ENCODE data around the gene CYTH4. TPM values are rescaled to one million over a fixed set of nuclear protein-coding genes. Genes with fewer than 3 reads are reported as not detected.
A peak's percentile ranks its signal among the peaks of the same experiment; 100 is the strongest.

Gene CYTH4
- total RNA-seq, 1 donor from 2014 or later, result not detected

- H3K9me3 ChIP-seq (ENCODE audit: low read depth), result no peaks in the 10 kb centered on the region
- no peak overlapping the region for H2AFZ ChIP-seq (replicated peaks)
- no peak overlapping the region for H3K27ac ChIP-seq
- no peak overlapping the region for H3K9ac ChIP-seq
- H3K27me3 ChIP-seq, result no peaks in the 10 kb centered on the region
- no peak overlapping the region for H3K4me3 ChIP-seq
- Mint-ChIP-seq H3K36me3 (no peaks in the 10 kb centered on the region), H3K9me3 (no peaks in the 10 kb centered on the region), H3K4me3 (no peak overlapping the region), H3K27ac (no peak overlapping the region), H3K27me3 (ENCODE audit: insufficient read depth, low read depth) (peaks cover 11% of the 10 kb centered on the region), H3K4me1 (peaks cover 2% of the 10 kb centered on the region)
- no peak overlapping the region for H3K4me2 ChIP-seq
- H4K20me1 ChIP-seq (ENCODE audit: low read depth), result no peaks in the 10 kb centered on the region
- no peak for DNase-seq (ENCODE audit: low spot score)
- no peaks in the 10 kb centered on the region for H3K36me3 ChIP-seq
- H3F3A ChIP-seq (ENCODE audit: low read depth), result no peaks in the 10 kb centered on the region
- H3K79me2 ChIP-seq (ENCODE audit: low read depth), result no peaks in the 10 kb centered on the region
- H3K4me1 ChIP-seq, result no peaks in the 10 kb centered on the region
- TF ChIP-seq EZH2 (IDR thresholded peaks at IDR 0.05) (no peak), EZH2phosphoT487 (IDR thresholded peaks at IDR 0.05) (no peak)
- TF ChIP-seq, protein P1, sequence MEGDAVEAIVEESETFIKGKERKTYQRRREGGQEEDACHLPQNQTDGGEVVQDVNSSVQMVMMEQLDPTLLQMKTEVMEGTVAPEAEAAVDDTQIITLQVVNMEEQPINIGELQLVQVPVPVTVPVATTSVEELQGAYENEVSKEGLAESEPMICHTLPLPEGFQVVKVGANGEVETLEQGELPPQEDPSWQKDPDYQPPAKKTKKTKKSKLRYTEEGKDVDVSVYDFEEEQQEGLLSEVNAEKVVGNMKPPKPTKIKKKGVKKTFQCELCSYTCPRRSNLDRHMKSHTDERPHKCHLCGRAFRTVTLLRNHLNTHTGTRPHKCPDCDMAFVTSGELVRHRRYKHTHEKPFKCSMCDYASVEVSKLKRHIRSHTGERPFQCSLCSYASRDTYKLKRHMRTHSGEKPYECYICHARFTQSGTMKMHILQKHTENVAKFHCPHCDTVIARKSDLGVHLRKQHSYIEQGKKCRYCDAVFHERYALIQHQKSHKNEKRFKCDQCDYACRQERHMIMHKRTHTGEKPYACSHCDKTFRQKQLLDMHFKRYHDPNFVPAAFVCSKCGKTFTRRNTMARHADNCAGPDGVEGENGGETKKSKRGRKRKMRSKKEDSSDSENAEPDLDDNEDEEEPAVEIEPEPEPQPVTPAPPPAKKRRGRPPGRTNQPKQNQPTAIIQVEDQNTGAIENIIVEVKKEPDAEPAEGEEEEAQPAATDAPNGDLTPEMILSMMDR (IDR thresholded peaks at IDR 0.05), result no peak
These were observed 13.6 kb downstream of the CYTH4 start for GRCh38 chr22:37295946-37296345.

- H3K27me3 Mint-ChIP-seq (ENCODE audit: insufficient read depth, low read depth), result peaks cover 13% of the 10 kb centered on the region
- TF ChIP-seq EZH2phosphoT487 (IDR thresholded peaks at IDR 0.05) (no peak), EZH2 (IDR thresholded peaks at IDR 0.05) (no peak)
- TF ChIP-seq, protein P1 (IDR thresholded peaks at IDR 0.05), result no peak
These were observed 16.6 kb downstream of the CYTH4 start for GRCh38 chr22:37298748-37299495.

DNA sequence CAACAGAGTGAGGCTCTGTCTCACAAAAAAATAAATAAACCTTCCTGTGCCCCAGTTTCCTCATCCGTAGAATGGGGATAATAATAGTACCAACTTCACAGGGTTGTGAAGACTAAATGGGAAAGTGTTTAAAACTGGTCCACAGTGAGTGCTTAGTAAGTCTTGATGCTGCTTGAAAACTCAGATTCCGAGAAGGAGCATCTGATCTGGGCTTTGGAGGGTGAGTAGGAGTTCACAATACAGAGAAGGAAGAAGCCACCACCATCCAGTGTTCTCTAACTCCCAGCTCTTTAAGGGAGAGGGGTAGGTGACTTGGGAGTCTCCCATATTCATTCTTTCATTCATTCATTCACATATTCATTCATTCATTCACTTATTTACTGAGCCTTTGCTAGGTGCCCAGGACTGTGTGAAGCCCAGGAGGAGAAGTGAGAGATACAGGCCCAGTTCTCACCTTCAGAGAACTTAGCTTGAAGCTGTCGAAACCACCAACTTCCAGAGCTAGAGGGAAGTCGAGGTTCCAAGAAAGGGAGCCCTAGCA is 17.7 kb downstream of the CYTH4 start:
- H2AFZ ChIP-seq (replicated peaks), result no peak overlapping the region
- H3K4me2 ChIP-seq, result no peak overlapping the region
- no peak overlapping the region for H3K4me3 ChIP-seq
- Mint-ChIP-seq H3K27me3 (ENCODE audit: insufficient read depth, low read depth) (peaks cover 13% of the 10 kb centered on the region), H3K27ac (peak overlapping the region; percentile 12), H3K36me3 (no peaks in the 10 kb centered on the region), H3K4me3 (no peak overlapping the region), H3K4me1 (peaks cover 19% of the 10 kb centered on the region), H3K9me3 (no peaks in the 10 kb centered on the region)
- H3K27ac ChIP-seq, result no peak overlapping the region
- H4K20me1 ChIP-seq (ENCODE audit: low read depth), result no peaks in the 10 kb centered on the region
- no peaks in the 10 kb centered on the region for H3K79me2 ChIP-seq (ENCODE audit: low read depth)
- H3K4me1 ChIP-seq, result peaks cover 15% of the 10 kb centered on the region
- no peaks in the 10 kb centered on the region for H3K27me3 ChIP-seq
- no peak overlapping the region for H3K9ac ChIP-seq
- H3F3A ChIP-seq (ENCODE audit: low read depth), result peaks cover 16% of the 10 kb centered on the region
- no peak for DNase-seq (ENCODE audit: low spot score)
- H3K36me3 ChIP-seq, result no peaks in the 10 kb centered on the region
- H3K9me3 ChIP-seq (ENCODE audit: low read depth), result no peaks in the 10 kb centered on the region
- TF ChIP-seq EZH2 (IDR thresholded peaks at IDR 0.05), result no peak
- TF ChIP-seq EZH2phosphoT487 (IDR thresholded peaks at IDR 0.05), result no peak
- TF ChIP-seq, protein P1 (IDR thresholded peaks at IDR 0.05), result no peak

More at GRCh38 chr22:37298748-37299495, 16.6 kb downstream of the CYTH4 start:
- H3K4me2 ChIP-seq, result no peak overlapping the region
- H3K36me3 ChIP-seq, result no peaks in the 10 kb centered on the region
- Mint-ChIP-seq H3K4me3 (no peak overlapping the region), H3K36me3 (no peaks in the 10 kb centered on the region), H3K27ac (no peak overlapping the region), H3K9me3 (no peaks in the 10 kb centered on the region), H3K4me1 (peaks cover 15% of the 10 kb centered on the region)
- H3K9ac ChIP-seq, result no peak overlapping the region
- H3K27me3 ChIP-seq, result no peaks in the 10 kb centered on the region
- peaks cover 15% of the 10 kb centered on the region for H3F3A ChIP-seq (ENCODE audit: low read depth)
- no peak overlapping the region for H3K27ac ChIP-seq
- no peaks in the 10 kb centered on the region for H4K20me1 ChIP-seq (ENCODE audit: low read depth)
- DNase-seq (ENCODE audit: low spot score), result no peak
- H2AFZ ChIP-seq (replicated peaks), result no peak overlapping the region
- peaks cover 15% of the 10 kb centered on the region for H3K4me1 ChIP-seq
- no peaks in the 10 kb centered on the region for H3K9me3 ChIP-seq (ENCODE audit: low read depth)
- H3K4me3 ChIP-seq, result no peak overlapping the region
- H3K79me2 ChIP-seq (ENCODE audit: low read depth), result no peaks in the 10 kb centered on the region

Data from neural progenitor cell (in vitro differentiated cells).